Endodermal cell (in vitro differentiated cells): ENCODE measurements around the gene CTNND2. TPM values are rescaled to one million over a fixed set of nuclear protein-coding genes. Genes with fewer than 3 reads are reported as not detected.

Experiments used
- DNase-seq: peaks from one replicate; pipeline ENCODE4 v3.0.0-alpha.2; 2017
- H3K27ac ChIP-seq: 2 replicates; pipeline ENCODE4 v1.5.1; 2013; ENCODE audit warnings: mild to moderate bottlenecking, low read depth, low read length, moderate library complexity
- H3K27me3 ChIP-seq: 2 replicates; pipeline ENCODE4 v1.6.1; 2013; ENCODE audit warnings: mild to moderate bottlenecking, low read length, moderate library complexity; ENCODE audit not compliant: insufficient read depth, control insufficient read depth, poor library complexity, severe bottlenecking
- H3K36me3 ChIP-seq: 2 replicates; pipeline ENCODE4 v1.7.0; 2013; ENCODE audit warnings: mild to moderate bottlenecking, low read length, moderate library complexity; ENCODE audit not compliant: control insufficient read depth, insufficient read depth
- H3K4me1 ChIP-seq: one replicate; pipeline ENCODE4 v1.7.0; 2013; ENCODE audit warnings: low read length; ENCODE audit not compliant: control insufficient read depth, insufficient read depth
- H3K4me3 ChIP-seq: 2 replicates; pipeline ENCODE4 v1.5.1; 2013; ENCODE audit warnings: mild to moderate bottlenecking, low read length, moderate library complexity
- H3K9ac ChIP-seq: 2 replicates; pipeline ENCODE4 v1.6.1; 2013; ENCODE audit warnings: mild to moderate bottlenecking, low read length, moderate library complexity; ENCODE audit not compliant: poor library complexity, severe bottlenecking; ENCODE audit errors: extremely low read depth
- H3K9me3 ChIP-seq: 2 replicates; pipeline ENCODE4 v1.6.1; 2013; ENCODE audit warnings: mild to moderate bottlenecking, low read length, moderate library complexity; ENCODE audit not compliant: control insufficient read depth
- H3K27ac Mint-ChIP-seq: 2 replicates; pipeline ENCODE4 v1.8.0; 2020; ENCODE audit warnings: mixed read lengths
- H3K27me3 Mint-ChIP-seq: 2 replicates; pipeline ENCODE4 v1.8.0; 2021; ENCODE audit warnings: mild to moderate bottlenecking, mixed read lengths; ENCODE audit not compliant: insufficient read depth
- H3K36me3 Mint-ChIP-seq: 2 replicates; pipeline ENCODE4 v1.8.0; 2020; ENCODE audit warnings: low read depth, mixed read lengths
- H3K4me1 Mint-ChIP-seq: 2 replicates; pipeline ENCODE4 v1.8.0; 2020; ENCODE audit warnings: mixed read lengths
- H3K4me3 Mint-ChIP-seq: 2 replicates; pipeline ENCODE4 v1.8.0; 2020; ENCODE audit warnings: mild to moderate bottlenecking, moderate library complexity, mixed read lengths
- H3K9me3 Mint-ChIP-seq: 2 replicates; pipeline ENCODE4 v1.8.0; 2020; ENCODE audit warnings: mild to moderate bottlenecking, mixed read lengths
- CTCF ChIP-seq: fragments of 200-600 bp; sonication (generic); conservative IDR thresholded peaks from 2 replicates; pipeline ENCODE4 v1.5.0; 2021; ENCODE audit warnings: antibody characterized with exemption, mild to moderate bottlenecking
- WGBS, 2 experiments: methylation state at CpG; one replicate each; pipeline versions ENCODE4 v1.1.5 to v1.1.7; 2013; ENCODE audit warnings: missing lambda C conversion rate in 2 of 2, mixed read lengths in 1 of 2; ENCODE audit not compliant: insufficient coverage in 1 of 2, insufficient read length in 1 of 2; 5-methylcytosine and 5-hydroxymethylcytosine counted together
- total RNA-seq, 2 donors: library from RNA; stranded (reverse); fragmentation: NEBNext Ultra II Directional in 1 of 2; extraction: Animal tissue kit (Norgen Biotek cat#: 25700) in 1 of 2; gene quantifications; 2 replicates in 1 of 2; 3 replicates in 1 of 2; pipeline ENCODE4 v1.2.1, GENCODE V29; 2021

The CTNND2 gene
- total RNA-seq, 2 donors from 2014 or later: 6.5 to 10.3 TPM

GRCh38 chr5:11790201-11790600 is 114.0 kb downstream of the CTNND2 start:
- no peak for DNase-seq
- H3K4me3 ChIP-seq: no peak overlapping the region
- TF ChIP-seq CTCF: no peak
- Mint-ChIP-seq H3K36me3 (no peaks in the 10 kb centered on the region), H3K9me3 (no peaks in the 10 kb centered on the region), H3K27ac (no peak overlapping the region), H3K4me1 (peaks cover 19% of the 10 kb centered on the region), H3K4me3 (no peak overlapping the region), H3K27me3 (peaks cover 2% of the 10 kb centered on the region)
- no peaks in the 10 kb centered on the region for H3K27me3 ChIP-seq
- peaks cover under 1% of the 10 kb centered on the region for H3K9me3 ChIP-seq
- H3K36me3 ChIP-seq: no peaks in the 10 kb centered on the region
- peaks cover 10% of the 10 kb centered on the region for H3K4me1 ChIP-seq
- H3K27ac ChIP-seq: no peak overlapping the region
- H3K9ac ChIP-seq: no peak overlapping the region
- WGBS, 2 experiments: 48% methylated on average over 2 of the region's 2 CpGs; no CpG with 5 or more reads in 1 of the 2 experiments

GRCh38 chr5:11785771-11786352 is 118.4 kb downstream of the CTNND2 start:
- H3K36me3 ChIP-seq: no peaks in the 10 kb centered on the region
- no peaks in the 10 kb centered on the region for H3K27me3 ChIP-seq
- Mint-ChIP-seq H3K4me1 (peaks cover 5% of the 10 kb centered on the region), H3K36me3 (no peaks in the 10 kb centered on the region), H3K27ac (no peak overlapping the region), H3K27me3 (peaks cover 13% of the 10 kb centered on the region), H3K9me3 (peaks cover 15% of the 10 kb centered on the region), H3K4me3 (no peak overlapping the region)
- no peak for TF ChIP-seq CTCF
- 92 to 100% methylated on average over 1 to 6 of the region's 6 CpGs for WGBS, 2 experiments
- peaks cover 31% of the 10 kb centered on the region for H3K9me3 ChIP-seq
- H3K27ac ChIP-seq: no peak overlapping the region
- no peak overlapping the region for H3K9ac ChIP-seq
- no peak for DNase-seq
- H3K4me1 ChIP-seq: no peaks in the 10 kb centered on the region
- no peak overlapping the region for H3K4me3 ChIP-seq

GRCh38 chr5:11780641-11781345 is 123.5 kb downstream of the CTNND2 start:
- H3K4me1 ChIP-seq: no peaks in the 10 kb centered on the region
- no peaks in the 10 kb centered on the region for H3K36me3 ChIP-seq
- WGBS, 2 experiments: 94% methylated on average over 3 to 4 of the region's 4 CpGs
- no peaks in the 10 kb centered on the region for H3K27me3 ChIP-seq
- no peak for TF ChIP-seq CTCF
- H3K27ac ChIP-seq: no peak overlapping the region
- peaks cover 31% of the 10 kb centered on the region for H3K9me3 ChIP-seq
- no peak overlapping the region for H3K9ac ChIP-seq
- H3K27ac Mint-ChIP-seq: no peak overlapping the region
- no peak overlapping the region for H3K4me3 Mint-ChIP-seq
- H3K36me3 Mint-ChIP-seq: no peaks in the 10 kb centered on the region
- no peak for DNase-seq
- H3K9me3 Mint-ChIP-seq: peaks cover 15% of the 10 kb centered on the region
- no peak overlapping the region for H3K4me3 ChIP-seq
- peaks cover 41% of the 10 kb centered on the region for H3K27me3 Mint-ChIP-seq
- peaks cover 15% of the 10 kb centered on the region for H3K4me1 Mint-ChIP-seq
